T-helper 2 cell treated with Interferon-gamma antibody and Interleukin-4, amounts not matched to agents 5 μg/mL and 100 μg/mL, for 36 hours (primary cell): Measurements from ENCODE around the gene ELAVL1.
A peak's percentile ranks its signal among the peaks of the same experiment; 100 is the strongest.

ENCODE experiments used
- DNase-seq: peaks from one replicate; pipeline ENCODE4 v3.0.0; 2021; ENCODE audit warnings: low spot score
- H3K27ac Mint-ChIP-seq: one replicate; pipeline ENCODE4 v1.8.0; 2021; ENCODE audit warnings: mild to moderate bottlenecking, mixed read lengths
- H3K27me3 Mint-ChIP-seq: one replicate; pipeline ENCODE4 v1.8.0; 2021; ENCODE audit warnings: low read depth, mixed read lengths
- H3K36me3 Mint-ChIP-seq: one replicate; pipeline ENCODE4 v1.8.0; 2021; ENCODE audit warnings: low read depth, mixed read lengths
- H3K4me1 Mint-ChIP-seq: one replicate; pipeline ENCODE4 v1.8.0; 2021; ENCODE audit warnings: low read depth, mixed read lengths
- H3K4me3 Mint-ChIP-seq: one replicate; pipeline ENCODE4 v1.8.0; 2022; ENCODE audit warnings: mild to moderate bottlenecking, moderate library complexity, mixed read lengths
- H3K9me3 Mint-ChIP-seq: one replicate; pipeline ENCODE4 v1.8.0; 2021; ENCODE audit warnings: mixed read lengths

Gene ELAVL1

DNA sequence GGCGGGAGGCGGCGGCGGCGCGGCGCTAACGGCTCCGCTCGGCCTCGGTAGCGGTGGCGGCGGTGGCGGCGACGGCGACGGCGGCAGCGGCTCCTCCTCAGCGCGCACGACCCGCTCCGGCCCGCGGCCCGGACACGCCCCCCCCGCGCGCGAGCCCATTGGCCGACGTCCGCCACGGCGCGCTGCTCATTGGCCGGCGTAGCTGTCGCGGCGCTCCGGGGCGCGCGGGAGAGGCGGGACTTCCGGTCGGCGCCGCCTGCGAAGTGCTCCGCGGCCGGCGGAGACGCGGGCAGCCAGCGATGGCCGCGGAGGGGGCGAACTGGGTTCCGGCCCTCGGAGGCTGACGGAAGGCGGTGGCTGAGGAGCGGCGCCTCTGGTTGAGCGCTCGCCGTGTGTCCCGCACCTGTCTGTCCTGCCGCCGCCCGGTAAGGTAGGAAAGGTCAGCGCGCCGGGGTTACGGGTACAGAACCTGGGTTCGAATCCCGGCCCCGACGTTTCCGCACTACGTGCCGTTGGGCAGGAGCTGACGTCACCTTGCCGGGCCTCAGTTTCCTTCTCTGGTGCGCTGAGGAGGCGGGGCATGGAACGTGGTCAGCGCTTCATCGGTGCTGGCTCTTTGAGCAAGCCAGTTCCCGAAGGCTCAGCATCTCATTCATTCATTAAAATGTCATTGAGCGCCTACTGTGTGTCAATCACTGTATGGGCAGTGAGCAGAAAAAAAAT lies at the start of gene ELAVL1:
TSS of gene ELAVL1 (minus strand) at position 108 of the 723 bp plus-strand sequence. CDS start 13,826 bp downstream, outside the sequence.
- peak within 1 kb of the TSS; percentile 86 for H3K27ac Mint-ChIP-seq
- H3K4me3 Mint-ChIP-seq = peak within 1 kb of the TSS; percentile 99
- no peaks in the 10 kb centered on the region for H3K27me3 Mint-ChIP-seq
- peaks cover 11% of the 10 kb centered on the region for H3K36me3 Mint-ChIP-seq
- peaks cover 27% of the 10 kb centered on the region for H3K4me1 Mint-ChIP-seq
- DNase-seq = peak; percentile 93
- H3K9me3 Mint-ChIP-seq = no peaks in the 10 kb centered on the region

- no peak for DNase-seq
- Mint-ChIP-seq H3K9me3 (no peaks in the 10 kb centered on the region), H3K27ac (no peak overlapping the region), H3K36me3 (no peaks in the 10 kb centered on the region), H3K27me3 (peaks cover 4% of the 10 kb centered on the region), H3K4me1 (peaks cover 7% of the 10 kb centered on the region), H3K4me3 (no peak overlapping the region)
These were observed 48.7 kb upstream of the ELAVL1 start for GRCh38 chr19:8054169-8054568.

DNA sequence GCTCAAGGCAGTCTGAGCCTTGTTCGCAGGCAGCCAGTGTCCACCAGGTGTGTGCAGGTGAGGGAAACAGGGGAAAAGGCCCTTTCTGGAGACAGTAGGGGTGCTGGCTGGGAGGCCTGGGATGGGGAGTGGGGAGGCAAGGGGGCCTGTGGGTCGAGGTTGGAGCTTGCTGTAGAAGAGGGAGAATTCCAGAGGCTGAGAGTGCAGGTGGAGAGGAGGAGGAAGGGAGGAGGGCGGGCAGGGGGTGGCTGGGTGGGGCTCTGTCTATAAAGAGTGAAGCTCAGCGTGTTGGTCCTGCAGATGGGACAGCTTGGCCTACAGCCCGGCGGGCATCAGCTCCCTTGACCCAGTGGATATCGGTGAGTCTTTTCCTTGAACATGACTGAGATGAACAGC lies 47.0 kb upstream of the ELAVL1 start, which contains the start of gene CCL25:
TSS of gene CCL25 (plus strand) at position 297 of the 396 bp plus-strand sequence. CDS start 290 bp downstream, outside the sequence.
- Mint-ChIP-seq H3K36me3 (no peaks in the 10 kb centered on the region), H3K4me1 (peaks cover 8% of the 10 kb centered on the region), H3K27ac (peak within 1 kb of the TSS; percentile 91), H3K4me3 (peak within 1 kb of the TSS; percentile 52), H3K27me3 (peaks cover 10% of the 10 kb centered on the region), H3K9me3 (no peaks in the 10 kb centered on the region)
- DNase-seq = no peak

DNA sequence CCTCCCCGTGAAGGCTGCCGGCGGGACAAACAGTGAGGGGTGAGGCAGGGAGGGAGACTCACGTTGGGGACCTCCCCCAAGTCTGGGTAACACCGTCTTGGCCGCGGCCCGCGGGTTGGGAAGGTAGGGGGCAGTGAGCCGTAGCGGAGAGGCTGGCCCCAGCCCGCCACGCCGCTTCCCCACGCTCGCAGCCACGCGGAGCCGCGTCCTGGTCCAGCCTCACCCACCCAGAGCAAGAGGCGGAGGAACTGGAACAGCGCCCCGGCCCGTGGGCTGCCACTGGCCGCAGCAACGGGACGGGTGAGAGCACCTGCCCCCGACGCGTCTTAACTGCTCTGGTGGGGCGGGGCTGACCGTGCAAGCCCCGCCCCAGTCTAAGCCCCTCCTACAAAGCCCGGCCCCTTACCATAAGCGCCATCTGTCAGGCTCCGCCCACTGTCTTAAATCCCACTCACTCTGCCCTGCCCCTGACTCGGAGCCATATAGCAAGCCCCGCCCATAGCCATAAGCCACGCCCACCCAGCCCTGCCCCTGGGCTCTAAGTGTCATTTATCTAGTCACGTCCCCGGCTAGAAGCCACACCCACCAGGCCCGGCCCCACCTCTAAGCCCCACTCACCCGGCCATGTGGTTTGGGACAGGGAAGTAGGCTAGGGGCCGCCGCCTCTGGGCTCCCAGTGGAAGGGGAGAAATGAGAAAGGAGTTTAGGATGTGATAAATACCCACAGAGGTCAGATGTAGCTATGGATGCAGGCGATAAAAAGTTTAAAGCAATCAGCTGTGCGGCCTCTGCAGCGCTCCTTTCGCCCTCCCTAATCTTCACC lies 45.0 kb upstream of the ELAVL1 start:
- Mint-ChIP-seq H3K27me3 (peaks cover 14% of the 10 kb centered on the region), H3K9me3 (no peaks in the 10 kb centered on the region), H3K4me3 (peak overlapping the region; percentile 43), H3K36me3 (no peaks in the 10 kb centered on the region), H3K4me1 (peaks cover 13% of the 10 kb centered on the region), H3K27ac (peak overlapping the region; percentile 72)
- DNase-seq = peak; percentile 80

DNA sequence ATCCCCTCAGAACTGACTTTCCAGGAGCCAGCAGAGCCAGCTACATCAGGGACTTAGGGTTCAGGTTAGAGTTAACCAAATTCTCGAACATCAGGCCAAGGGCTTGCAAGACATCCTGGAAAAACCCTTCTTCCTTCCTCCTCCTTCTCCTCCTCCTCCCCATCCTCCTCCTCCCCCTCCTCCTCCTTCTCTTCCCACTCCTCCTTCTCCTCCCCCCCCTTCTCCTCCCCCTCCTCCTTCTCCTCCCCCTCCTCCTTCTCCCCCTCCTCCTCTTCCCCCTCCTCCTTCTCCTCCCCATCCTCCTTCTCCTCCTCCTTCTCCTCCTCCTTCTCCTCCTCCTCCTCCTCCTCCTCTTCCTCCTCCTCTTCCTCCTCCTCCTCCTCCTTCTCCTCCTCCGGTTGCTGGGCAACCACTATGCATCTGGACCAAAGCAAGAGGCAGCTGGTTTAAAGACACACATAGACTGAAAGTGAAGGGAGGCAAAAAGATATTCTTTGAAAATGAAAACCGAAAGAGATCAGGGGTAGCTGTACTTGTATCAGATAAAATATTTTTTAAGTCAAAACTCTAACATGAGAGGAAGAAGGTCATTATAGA lies 41.2 kb upstream of the ELAVL1 start:
- H3K4me3 Mint-ChIP-seq = no peak overlapping the region
- H3K36me3 Mint-ChIP-seq = no peaks in the 10 kb centered on the region
- peak overlapping the region; percentile 74 for H3K27ac Mint-ChIP-seq
- no peak for DNase-seq
- no peaks in the 10 kb centered on the region for H3K9me3 Mint-ChIP-seq
- H3K4me1 Mint-ChIP-seq = peaks cover 6% of the 10 kb centered on the region
- peaks cover 14% of the 10 kb centered on the region for H3K27me3 Mint-ChIP-seq

GRCh38 chr19:8045872-8046568 lies 40.6 kb upstream of the ELAVL1 start:
- Mint-ChIP-seq H3K9me3 (no peaks in the 10 kb centered on the region), H3K27me3 (peaks cover 14% of the 10 kb centered on the region), H3K4me3 (no peak overlapping the region), H3K4me1 (peaks cover 6% of the 10 kb centered on the region), H3K36me3 (no peaks in the 10 kb centered on the region), H3K27ac (no peak overlapping the region)
- DNase-seq = no peak

DNA sequence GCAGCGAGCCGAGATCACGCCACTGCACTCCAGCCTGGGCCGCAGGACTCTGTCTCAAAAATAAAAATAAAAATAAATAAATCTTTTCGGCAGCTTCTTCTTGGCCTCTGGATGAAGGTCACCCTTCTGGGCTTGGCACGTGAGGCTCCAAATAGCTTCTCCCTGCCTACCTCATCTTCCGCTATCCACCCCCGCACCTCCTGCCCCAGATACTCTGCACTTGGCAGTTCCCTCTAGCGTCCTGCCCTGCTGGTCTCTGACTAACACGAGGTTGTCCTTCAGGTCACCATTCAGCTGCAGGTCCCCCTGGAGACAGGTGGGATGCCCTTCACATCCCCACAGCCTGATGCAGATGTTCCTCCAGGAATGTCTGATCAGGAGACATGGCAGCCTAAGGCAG lies 38.6 kb upstream of the ELAVL1 start:
- Mint-ChIP-seq H3K36me3 (no peaks in the 10 kb centered on the region), H3K27ac (no peak overlapping the region), H3K4me1 (peaks cover 6% of the 10 kb centered on the region), H3K4me3 (no peak overlapping the region), H3K9me3 (no peaks in the 10 kb centered on the region), H3K27me3 (peaks cover 9% of the 10 kb centered on the region)
- DNase-seq = no peak

DNA sequence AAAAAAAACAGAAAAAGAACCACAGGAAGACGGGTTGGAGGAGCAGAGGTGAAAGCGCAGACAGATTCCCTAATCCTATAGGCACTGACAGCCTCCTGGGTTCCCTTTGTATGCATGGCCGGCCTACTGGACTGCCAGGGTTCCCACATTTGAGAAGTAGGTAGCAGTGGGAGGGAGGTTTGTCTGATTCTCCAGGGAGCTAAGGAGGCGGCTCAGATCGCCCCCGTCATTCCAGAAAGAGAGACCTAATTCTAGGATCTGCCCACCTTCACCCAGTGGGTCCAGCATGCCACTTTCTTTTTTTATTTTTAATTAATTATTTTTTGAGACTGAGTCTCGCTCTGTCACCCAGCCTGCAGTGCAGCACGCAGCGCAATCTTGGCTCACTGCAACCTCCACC lies 37.5 kb upstream of the ELAVL1 start:
- Mint-ChIP-seq H3K4me1 (peaks cover 6% of the 10 kb centered on the region), H3K9me3 (no peaks in the 10 kb centered on the region), H3K27me3 (peaks cover 5% of the 10 kb centered on the region), H3K27ac (no peak overlapping the region), H3K36me3 (no peaks in the 10 kb centered on the region), H3K4me3 (no peak overlapping the region)
- DNase-seq = no peak

GRCh38 chr19:8041531-8041931 lies 36.1 kb upstream of the ELAVL1 start:
- Mint-ChIP-seq H3K36me3 (no peaks in the 10 kb centered on the region), H3K4me3 (no peak overlapping the region), H3K27me3 (peaks cover 2% of the 10 kb centered on the region), H3K27ac (no peak overlapping the region), H3K4me1 (no peaks in the 10 kb centered on the region), H3K9me3 (no peaks in the 10 kb centered on the region)
- no peak for DNase-seq

DNA sequence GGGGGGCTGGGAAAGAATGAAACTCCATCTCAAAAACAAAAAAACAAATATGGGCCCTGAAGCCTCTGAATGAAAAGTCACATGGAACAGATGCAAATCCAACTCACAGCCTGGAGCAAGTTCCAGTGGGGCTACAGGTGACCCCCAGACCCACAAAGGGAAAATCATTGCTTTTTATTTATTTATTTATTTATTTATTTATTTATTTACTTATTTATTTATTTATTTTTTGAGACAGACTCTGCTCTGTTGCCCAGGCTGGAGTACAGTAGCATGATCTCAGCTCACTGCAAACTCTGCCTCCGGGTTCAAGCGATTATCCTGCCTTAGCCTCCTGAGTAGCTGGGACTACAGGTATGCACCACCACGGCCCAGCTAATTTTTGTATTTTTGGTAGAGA lies 33.8 kb upstream of the ELAVL1 start:
- no peak for DNase-seq
- Mint-ChIP-seq H3K27ac (no peak overlapping the region), H3K36me3 (no peaks in the 10 kb centered on the region), H3K27me3 (peaks cover 7% of the 10 kb centered on the region), H3K9me3 (no peaks in the 10 kb centered on the region), H3K4me1 (no peaks in the 10 kb centered on the region), H3K4me3 (no peak overlapping the region)

DNA sequence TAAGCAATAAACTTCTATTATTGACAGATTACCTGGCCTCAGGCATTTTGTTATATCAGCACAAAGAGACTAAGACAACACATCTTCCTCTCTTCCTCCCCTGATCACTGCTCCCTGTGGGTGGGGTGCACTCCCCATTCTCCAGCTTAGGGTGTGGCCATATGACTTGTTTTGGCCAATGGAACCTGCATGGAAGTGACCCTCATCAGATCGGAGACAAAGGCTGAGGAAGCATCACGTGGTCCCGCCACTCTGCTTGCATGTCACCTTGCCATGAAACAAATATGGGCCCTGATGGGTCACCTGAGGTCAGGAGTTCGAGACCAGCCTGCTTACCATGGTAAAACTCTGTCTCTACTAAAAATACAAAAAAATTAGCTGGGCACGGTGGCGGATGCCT lies 33.4 kb upstream of the ELAVL1 start:
- Mint-ChIP-seq H3K36me3 (no peaks in the 10 kb centered on the region), H3K27ac (no peak overlapping the region), H3K9me3 (no peaks in the 10 kb centered on the region), H3K4me3 (no peak overlapping the region), H3K27me3 (peaks cover 7% of the 10 kb centered on the region), H3K4me1 (no peaks in the 10 kb centered on the region)
- DNase-seq = no peak

DNA sequence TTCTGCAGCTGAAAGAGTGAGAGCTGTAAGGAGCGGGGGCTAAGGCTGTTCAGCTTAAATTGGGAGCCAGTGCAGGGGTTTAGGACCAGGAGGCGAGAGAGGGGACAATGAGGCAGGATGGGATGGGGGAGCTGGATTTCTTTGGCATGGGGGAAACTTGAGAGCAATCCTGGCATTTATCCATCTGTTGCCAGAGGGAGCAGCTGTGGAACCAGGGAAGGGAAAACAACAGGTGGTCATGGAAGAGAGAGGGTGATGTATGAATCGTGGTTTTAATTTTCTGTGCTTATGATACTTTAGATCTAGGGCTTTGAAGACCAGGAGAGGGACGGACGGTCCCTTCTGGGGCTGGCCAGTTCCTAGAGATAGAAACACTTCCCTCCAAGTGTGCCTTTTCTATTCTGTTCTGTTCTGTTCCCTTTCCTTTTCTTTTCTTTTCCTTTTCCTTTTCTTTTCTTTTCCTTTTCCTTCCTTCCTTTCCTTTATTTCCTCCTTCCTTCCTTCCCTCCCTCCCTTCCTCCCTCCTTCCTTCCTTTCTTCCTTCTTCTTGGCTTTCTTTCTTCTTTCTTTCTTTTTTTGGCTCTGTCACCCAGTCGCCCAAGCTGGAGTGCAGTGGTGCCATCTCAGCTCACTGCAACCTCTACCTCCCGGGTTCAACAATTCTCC lies 31.1 kb upstream of the ELAVL1 start:
- no peak overlapping the region for H3K27ac Mint-ChIP-seq
- no peaks in the 10 kb centered on the region for H3K4me1 Mint-ChIP-seq
- H3K27me3 Mint-ChIP-seq = peaks cover 10% of the 10 kb centered on the region
- H3K9me3 Mint-ChIP-seq = no peaks in the 10 kb centered on the region
- H3K36me3 Mint-ChIP-seq = no peaks in the 10 kb centered on the region
- H3K4me3 Mint-ChIP-seq = no peak overlapping the region
- no peak for DNase-seq

GRCh38 chr19:8034178-8034525 lies 28.7 kb upstream of the ELAVL1 start:
- no peaks in the 10 kb centered on the region for H3K4me1 Mint-ChIP-seq

More at GRCh38 chr19:8034178-8034525, 28.7 kb upstream of the ELAVL1 start:
- peaks cover 10% of the 10 kb centered on the region for H3K27me3 Mint-ChIP-seq
- H3K9me3 Mint-ChIP-seq = no peaks in the 10 kb centered on the region
- no peak for DNase-seq
- no peak overlapping the region for H3K27ac Mint-ChIP-seq
- no peak overlapping the region for H3K4me3 Mint-ChIP-seq
- H3K36me3 Mint-ChIP-seq = no peaks in the 10 kb centered on the region
